ENCODE data around the gene SLC37A4. TPM values are rescaled to one million over a fixed set of nuclear protein-coding genes. Genes with fewer than 3 reads are reported as not detected.
A peak's percentile ranks its signal among the peaks of the same experiment; 100 is the strongest.

The SLC37A4 gene
- total RNA-seq (2022): 6.8 and 10.0 TPM in 2 replicates
- percentile 30 among the genes with signal in this experiment for Bru-seq, nascent RNA
- percentile 41 among the genes with signal in this experiment for BruChase-seq, experiment 1, labeled RNA remaining after a 6-hour chase
- BruChase-seq, experiment 2, labeled RNA remaining after a 2-hour chase: percentile 45 among the genes with signal in this experiment
- long read RNA-seq, transcript SLC37A4-210 (9 exons, 2,040 nt): major isoform, 13 of 37 reads
- long read RNA-seq, partial matches to known transcripts: 9 of 37 reads
- long read RNA-seq, other reads (novel, unspliced or antisense): 15 of 37 reads

GRCh38 chr11:119030329-119031047 lies at the start of gene SLC37A4:
SLC37A4 (minus strand) TSS chr11:119030877.
- H3K36me3 Mint-ChIP-seq (ENCODE audit: insufficient read depth, unreplicated experiment): peaks cover 8% of the 10 kb centered on the region
- peak within 1 kb of the TSS; percentile 70 for H3K27ac Mint-ChIP-seq (ENCODE audit: low read depth, unreplicated experiment)
- TF ChIP-seq CTCF (IDR thresholded peaks at IDR 0.05; ENCODE audit: unreplicated experiment): peak; percentile 71
- H3K9me3 Mint-ChIP-seq (ENCODE audit: unreplicated experiment): no peaks in the 10 kb centered on the region
- H3K27me3 Mint-ChIP-seq (ENCODE audit: insufficient read depth, unreplicated experiment): no peaks in the 10 kb centered on the region
- BruUV-seq (replicated peaks): no TSS peak
- CTCF ChIA-PET: interaction anchor here (0.5 to 2.2 kb wide), 5 partner anchors 10 to 926 kb away, joined by 3 to 7 read pairs (median 6); partner anchors contain the start of genes RPS25 and TRAPPC4
- POLR2A ChIA-PET: interaction anchor here (0.5 to 4.6 kb wide), 13 partner anchors 12 to 595 kb away, joined by 3 to 65 read pairs (median 6); partner anchors contain the start of genes C2CD2L, CENATAC, DPAGT1 and HMBS
- intact Hi-C loops (cut with micrococcal nuclease): loop anchor here (2.0 kb wide), 1 partner anchor 26 kb away; the partner anchor contains the start of gene HYOU1
- DNase-seq (ENCODE audit: unreplicated experiment): peak; percentile 97
- H3K4me1 Mint-ChIP-seq (ENCODE audit: insufficient read depth, unreplicated experiment): peaks cover 15% of the 10 kb centered on the region
- H3K4me3 Mint-ChIP-seq (ENCODE audit: unreplicated experiment): peak within 1 kb of the TSS; percentile 75

- Mint-ChIP-seq H3K27me3 (ENCODE audit: insufficient read depth, unreplicated experiment) (no peaks in the 10 kb centered on the region), H3K27ac (ENCODE audit: low read depth, unreplicated experiment) (no peak overlapping the region), H3K4me1 (ENCODE audit: insufficient read depth, unreplicated experiment) (no peaks in the 10 kb centered on the region), H3K9me3 (ENCODE audit: unreplicated experiment) (no peaks in the 10 kb centered on the region), H3K4me3 (ENCODE audit: unreplicated experiment) (no peak overlapping the region), H3K36me3 (ENCODE audit: insufficient read depth, unreplicated experiment) (peaks cover 82% of the 10 kb centered on the region)
- ChIA-PET POLR2A (interaction anchor here (1.6 kb wide), 1 partner anchor 12 kb away, joined by 7 read pairs; the partner anchor contains the start of gene VPS11), CTCF (interaction anchor here (0.6 to 0.7 kb wide), 2 partner anchors 9 to 15 kb away, joined by 3 read pairs; no protein-coding TSS in a partner anchor)
- intact Hi-C loops (cut with micrococcal nuclease): no loop called here
- no peak for TF ChIP-seq CTCF (IDR thresholded peaks at IDR 0.05; ENCODE audit: unreplicated experiment)
- no peak for DNase-seq (ENCODE audit: unreplicated experiment)
- no TSS peak for BruUV-seq (replicated peaks)
These were observed 48.2 kb upstream of the SLC37A4 start for GRCh38 chr11:119078675-119079420.

- no peak overlapping the region for H3K4me3 Mint-ChIP-seq (ENCODE audit: unreplicated experiment)
- ChIA-PET CTCF (interaction anchor here (0.6 kb wide), 2 partner anchors 10 to 22 kb away, joined by 3 read pairs; no protein-coding TSS in a partner anchor), POLR2A (interaction anchor here (1.4 to 1.6 kb wide), 2 partner anchors 10 to 11 kb away, joined by 3 to 7 read pairs; partner anchors contain the start of gene VPS11)
- BruUV-seq (replicated peaks): no TSS peak
- no peaks in the 10 kb centered on the region for H3K9me3 Mint-ChIP-seq (ENCODE audit: unreplicated experiment)
- peaks cover 91% of the 10 kb centered on the region for H3K36me3 Mint-ChIP-seq (ENCODE audit: insufficient read depth, unreplicated experiment)
- H3K4me1 Mint-ChIP-seq (ENCODE audit: insufficient read depth, unreplicated experiment): no peaks in the 10 kb centered on the region
- H3K27me3 Mint-ChIP-seq (ENCODE audit: insufficient read depth, unreplicated experiment): no peaks in the 10 kb centered on the region
- no peak for TF ChIP-seq CTCF (IDR thresholded peaks at IDR 0.05; ENCODE audit: unreplicated experiment)
- intact Hi-C loops (cut with micrococcal nuclease): no loop called here
- DNase-seq (ENCODE audit: unreplicated experiment): no peak
- H3K27ac Mint-ChIP-seq (ENCODE audit: low read depth, unreplicated experiment): no peak overlapping the region
These were observed 47.2 kb upstream of the SLC37A4 start for GRCh38 chr11:119077839-119078238.
